Spleen (tissue), 13 donors: ENCODE measurements around the gene TMEM50A. TPM values are rescaled to one million over a fixed set of nuclear protein-coding genes. Genes with fewer than 3 reads are reported as not detected.
"Not testable (repeated sequence)": the region's sequence is repeated elsewhere in the genome, so short reads cannot be mapped to it uniquely, and the experiment has no call there.

Source experiments
- DNase-seq: peaks from one replicate; pipeline ENCODE4 v3.0.0-alpha.2; 2020
- H3K27ac ChIP-seq, 8 donors: fragments of 200-600 bp; sonication (generic) in 7 of 8; 1 replicate in 4 of 8; 2 replicates in 4 of 8; pipeline versions ENCODE4 v1.5.0 to v1.8.0; 2016 to 2021; ENCODE audit warnings: inconsistent platforms in 4 of 8, mild to moderate bottlenecking in 4 of 8, moderate library complexity in 1 of 8
- H3K27me3 ChIP-seq, 7 donors: fragments of 200-600 bp; sonication (generic) in 6 of 7; replicated peaks in 1 of 7; 1 replicate in 4 of 7; 2 replicates in 3 of 7; pipeline versions ENCODE4 v1.5.0 to v1.8.0; 2016 to 2021; ENCODE audit warnings: inconsistent platforms in 3 of 7, mild to moderate bottlenecking in 1 of 7
- H3K36me3 ChIP-seq, 6 donors: fragments of 200-600 bp; sonication (generic) in 5 of 6; 1 replicate in 4 of 6; 2 replicates in 2 of 6; pipeline versions ENCODE4 v1.5.0 to v1.8.0; 2016 to 2021; ENCODE audit warnings: inconsistent platforms in 2 of 6
- H3K4me1 ChIP-seq, 6 donors: fragments of 200-600 bp; sonication (generic) in 5 of 6; 1 replicate in 3 of 6; 2 replicates in 3 of 6; pipeline versions ENCODE4 v1.5.0 to v1.8.0; 2016 to 2021; ENCODE audit warnings: inconsistent platforms in 3 of 6
- H3K4me3 ChIP-seq, 8 donors: fragments of 200-600 bp; sonication (generic) in 7 of 8; 1 replicate in 4 of 8; 2 replicates in 4 of 8; pipeline versions ENCODE4 v1.5.0 to v1.8.0; 2016 to 2021; ENCODE audit warnings: inconsistent platforms in 4 of 8, mild to moderate bottlenecking in 4 of 8, moderate library complexity in 2 of 8
- H3K9me3 ChIP-seq, 8 donors: fragments of 200-600 bp; sonication (generic) in 7 of 8; 1 replicate in 4 of 8; 2 replicates in 4 of 8; pipeline versions ENCODE4 v1.5.0 to v1.8.0; 2016 to 2021; ENCODE audit warnings: inconsistent platforms in 4 of 8
- CTCF ChIP-seq, 11 experiments: fragments of 200-600 bp in 7 of 11; fragments of 450-650 bp in 4 of 11; sonication (generic) in 4 of 11; IDR thresholded peaks in 8 of 11; conservative IDR thresholded peaks in 3 of 11; 1 replicate in 7 of 11; 2 replicates in 4 of 11; pipeline versions ENCODE4 v1.4.0 to v1.8.0; 2016 to 2021; ENCODE audit warnings: antibody characterized with exemption in 11 of 11, inconsistent platforms in 4 of 11, mild to moderate bottlenecking in 1 of 11
- POLR2A ChIP-seq, 3 donors: fragments of 450-650 bp; IDR thresholded peaks; one replicate each; pipeline ENCODE4 v1.5.1; 2017; ENCODE audit warnings: antibody characterized with exemption in 3 of 3, mild to moderate bottlenecking in 1 of 3
- POLR2AphosphoS5 ChIP-seq, 3 donors: sonication (generic); formaldehyde crosslinking; IDR thresholded peaks; one replicate each; pipeline ENCODE4 v1.5.1; 2017; ENCODE audit warnings: antibody characterized with exemption in 3 of 3
- WGBS, 5 donors: extraction: QIAGEN DNeasy Blood & Tissue Kit in 3 of 5; methylation state at CpG; one replicate each; pipeline versions ENCODE4 v1.1.5 to v1.1.7; 2013 to 2018; 5-methylcytosine and 5-hydroxymethylcytosine counted together
- intact Hi-C: fragments of 100-400 bp; cut with DNase I; formaldehyde crosslinking; loops from one replicate; pipeline ENCODE4 v1.15.0; 2023; ENCODE audit warnings: low total_unique reads
- long read RNA-seq, 2 donors: transcript quantifications; one replicate each; lab custom pipeline, GENCODE V29; 2026
- polyA plus RNA-seq, 3 donors: library from polyadenylated mRNA; stranded (reverse); fragments of 200-250 nt; gene quantifications; one replicate each; pipeline ENCODE4 v1.2.1, GENCODE V29; 2013
- total RNA-seq, 7 donors: library from RNA; depleted of rRNA in 3 of 7; stranded (reverse); fragments of >200 nt in 3 of 7; fragmentation: NEBNext Ultra II Directional in 4 of 7; extraction: Animal tissue kit (Norgen Biotek cat#: 25700) in 4 of 7; gene quantifications; one replicate each; pipeline versions ENCODE4 v1.1.0 to v1.2.1, GENCODE V29; 2016 to 2021
- donor health status: healthy with polysubstance abuse.
- donor health status: DM: no; HTN: no; CAD: no; lungs with moderate emphysema.
- donor health status: DM: no; HTN: no; CAD: no.
- donor health status: Bipolar disorder and iron deficiency.
- donor health status: healthy.
- donor health status: DM: no; HTN: no; CAD: no.
- donor health status: DM: yes; HTN: yes; CAD: no.

Gene TMEM50A
- total RNA-seq = 100 to 1,000 TPM in 1 of 7 donors, 10 to 100 TPM in 6; 74.2 to 108 (median 85.1) TPM
- 10 to 100 TPM; 44.1 to 75.8 (median 47.1) TPM for polyA plus RNA-seq
- long read RNA-seq, donor 1, transcript TMEM50A-201 (7 exons, 2,683 nt) = major isoform, 25 of 27 reads
- long read RNA-seq, donor 1, partial matches to known transcripts = 0 of 27 reads
- long read RNA-seq, donor 1, other reads (novel, unspliced or antisense) = 0 of 27 reads
- long read RNA-seq, donor 2, transcript TMEM50A-201 (7 exons, 2,683 nt) = major isoform, 32 of 35 reads
- long read RNA-seq, donor 2, partial matches to known transcripts = 0 of 35 reads
- long read RNA-seq, donor 2, other reads (novel, unspliced or antisense) = 0 of 35 reads

DNA sequence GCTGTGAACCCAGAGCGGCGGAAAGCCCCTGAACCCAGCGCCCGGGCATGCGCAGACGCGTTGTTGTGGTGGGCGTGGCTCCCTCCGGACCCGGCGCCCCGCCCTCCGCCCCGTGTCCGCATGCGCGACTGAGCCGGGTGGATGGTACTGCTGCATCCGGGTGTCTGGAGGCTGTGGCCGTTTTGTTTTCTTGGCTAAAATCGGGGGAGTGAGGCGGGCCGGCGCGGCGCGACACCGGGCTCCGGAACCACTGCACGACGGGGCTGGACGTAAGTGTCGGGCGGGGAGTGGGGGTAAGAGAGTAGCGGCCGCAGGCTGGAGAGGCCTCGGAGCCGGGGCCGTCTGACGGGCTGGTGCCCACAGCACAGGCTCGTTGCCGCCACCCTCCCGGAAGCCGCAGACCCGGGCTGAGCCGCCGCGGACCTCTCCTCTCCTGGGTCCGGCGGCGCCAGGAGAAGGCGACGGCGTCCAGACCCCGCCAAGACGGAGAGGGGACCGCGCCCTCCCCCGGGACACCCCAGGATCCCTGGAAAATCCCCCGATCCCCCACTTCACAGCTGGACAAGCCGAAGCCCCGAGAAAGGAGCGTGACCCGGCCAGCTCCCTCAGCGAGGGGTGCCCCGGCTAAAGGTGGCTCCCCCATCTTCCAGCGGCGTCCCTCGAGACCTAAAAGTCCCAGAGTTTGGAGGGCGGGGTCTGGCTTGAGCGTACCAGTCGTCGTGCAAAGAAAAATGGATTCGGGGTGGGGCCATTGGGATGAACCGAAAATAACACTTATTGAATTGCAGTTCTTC is at the start of gene TMEM50A:
TSS of gene TMEM50A (plus strand) at position 147 of the 794 bp plus-strand sequence. CDS start 2,153 bp downstream, outside the sequence.
- DNase-seq = peak; percentile 95
- Histone ChIP-seq H3K27me3 (no peaks in the 10 kb centered on the region), H3K36me3 (peaks cover 0 to 21% (median 3%) of the 10 kb centered on the region in 6 donors), H3K27ac (peak within 1 kb of the TSS; percentile 92 to 99 (median 99)), H3K4me1 (peaks cover 19 to 58% (median 32%) of the 10 kb centered on the region in 6 donors), H3K9me3 (no peaks in the 10 kb centered on the region), H3K4me3 (peak within 1 kb of the TSS; percentile 74 to 98 (median 88))
- 0% methylated on average over 32 to 71 of the region's 75 CpGs for WGBS, 5 donors
- intact Hi-C loops = no loop called here
- TF ChIP-seq CTCF (IDR thresholded peaks at IDR 0.05 in 8 of 11, conservative IDR thresholded peaks at IDR 0.05 in 3 of 11) (peak in 1 of 11 experiments; percentile 18), POLR2AphosphoS5 (IDR thresholded peaks at IDR 0.05) (peak; percentile 97 to 98 (median 97)), POLR2A (IDR thresholded peaks at IDR 0.05) (peak; percentile 16 to 71 (median 67))

DNA sequence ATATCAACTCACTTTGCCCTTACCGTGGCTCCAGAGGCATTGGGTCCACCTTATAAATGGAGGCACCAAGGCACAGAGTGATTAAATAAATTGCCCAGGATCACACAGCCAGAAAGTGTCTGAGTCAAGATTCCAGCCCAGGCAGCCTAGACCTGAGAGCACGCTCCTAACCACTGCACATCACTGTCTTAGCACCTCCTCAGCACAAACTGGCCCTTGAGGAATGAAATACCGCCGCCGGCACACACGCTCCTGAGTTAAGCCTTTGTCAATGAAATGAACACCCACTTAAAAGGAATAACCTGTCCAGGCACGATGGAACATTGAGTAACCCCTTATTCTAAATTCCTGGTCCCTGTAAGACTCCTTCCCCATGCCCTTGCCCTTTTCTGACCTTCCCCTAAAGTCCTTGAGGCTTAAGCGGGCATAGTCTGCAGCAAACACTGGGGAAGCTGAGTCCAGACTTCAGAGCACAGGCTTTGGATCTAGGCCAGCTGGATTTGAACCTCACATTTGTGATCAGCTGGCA is 49.5 kb upstream of the TMEM50A start:
- DNase-seq, H3K4me3 ChIP-seq, H3K4me1 ChIP-seq, H3K27me3 ChIP-seq, H3K36me3 ChIP-seq, H3K9me3 ChIP-seq, intact Hi-C loops, H3K27ac ChIP-seq: not testable (repeated sequence)
- WGBS, 5 donors = 74 to 91% (median 80%) methylated on average over 1 to 3 of the region's 8 CpGs

GRCh38 chr1:25290043-25290442 is 48.1 kb upstream of the TMEM50A start:
- intact Hi-C loops = not testable (repeated sequence)
- WGBS, 5 donors = 26 to 41% (median 34%) methylated on average over 5 of the region's 6 CpGs; no CpG with 5 or more reads in 1 of the 5 donors

DNA sequence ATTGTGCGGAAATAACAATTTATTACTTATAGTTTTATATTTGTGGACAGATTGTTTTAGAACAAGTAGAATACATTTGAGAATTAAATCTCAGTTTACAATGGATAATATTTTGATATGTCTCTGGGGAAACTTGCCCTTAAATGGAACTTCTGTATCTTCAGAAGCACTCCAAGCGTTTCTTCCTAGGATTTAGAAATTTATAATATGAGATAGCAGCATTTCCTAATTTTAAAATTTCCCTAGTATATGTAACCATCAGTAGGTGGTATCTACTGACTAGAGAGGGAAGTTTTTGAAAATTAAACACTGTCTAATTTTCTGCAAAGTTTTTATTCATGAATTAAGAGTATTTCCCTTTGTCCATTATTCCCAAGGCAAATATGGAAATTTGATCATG is 44.7 kb upstream of the TMEM50A start:
- H3K27me3 ChIP-seq, H3K36me3 ChIP-seq, H3K9me3 ChIP-seq, H3K4me3 ChIP-seq, H3K27ac ChIP-seq, intact Hi-C loops, H3K4me1 ChIP-seq, DNase-seq: not testable (repeated sequence)
- WGBS, 5 donors = 82 to 99% (median 89%) methylated on average over 2 of the region's 2 CpGs

More at GRCh38 chr1:25290043-25290442, 48.1 kb upstream of the TMEM50A start:
- not testable (repeated sequence) for H3K27ac ChIP-seq, H3K27me3 ChIP-seq, H3K36me3 ChIP-seq, H3K9me3 ChIP-seq, H3K4me1 ChIP-seq, DNase-seq, H3K4me3 ChIP-seq
- TF ChIP-seq CTCF (IDR thresholded peaks at IDR 0.05 in 8 of 11, conservative IDR thresholded peaks at IDR 0.05 in 3 of 11) = peak in 3 of 11 experiments; percentile 11 to 38 (median 32)

DNA sequence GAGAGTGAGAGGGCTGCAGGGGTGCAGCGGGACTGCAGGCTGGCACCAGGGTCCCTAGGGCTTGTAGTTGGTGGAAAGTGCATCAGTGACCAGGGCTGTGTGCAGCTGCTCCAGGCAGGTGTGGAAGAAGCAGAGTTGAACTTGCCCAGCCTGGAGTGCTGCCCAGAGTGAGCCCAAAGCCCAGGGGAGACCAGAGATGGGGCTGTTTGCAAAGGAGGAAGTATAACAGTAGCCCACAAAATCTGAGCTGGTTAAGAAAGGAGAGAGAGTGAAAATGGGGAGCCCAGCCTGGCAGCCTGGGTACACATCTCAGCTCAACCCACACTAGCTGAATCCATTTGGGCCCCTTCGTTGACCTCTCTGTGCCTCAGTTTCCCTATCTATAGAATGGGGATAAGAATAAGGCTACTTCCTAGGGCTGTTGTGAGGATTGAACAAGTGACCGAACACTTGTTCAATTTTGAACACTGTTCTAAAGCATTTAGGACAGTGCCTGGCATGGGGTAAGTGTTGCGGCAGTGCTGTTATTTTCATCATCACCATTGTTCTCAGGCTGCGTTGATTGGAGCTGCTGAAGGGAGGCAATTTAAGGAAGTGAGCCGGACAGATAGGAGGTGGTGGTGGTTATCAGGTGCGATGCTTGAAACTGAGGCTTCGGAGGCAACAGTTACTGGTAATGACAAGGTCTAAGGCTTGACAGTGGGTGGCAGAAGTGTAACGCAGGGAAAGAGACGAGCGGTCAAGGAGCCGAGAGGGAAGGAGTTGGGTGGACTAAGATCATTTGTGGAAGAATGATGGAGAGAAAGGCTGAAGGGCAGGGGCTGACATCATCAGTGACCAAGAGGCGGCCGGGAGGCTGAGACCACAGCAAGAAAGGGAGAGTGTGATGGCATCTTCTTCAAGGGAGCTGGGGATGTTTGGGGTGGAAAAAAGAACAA is 43.0 kb upstream of the TMEM50A start:
- H3K27me3 ChIP-seq, H3K4me1 ChIP-seq, H3K27ac ChIP-seq, DNase-seq, H3K9me3 ChIP-seq, H3K4me3 ChIP-seq, intact Hi-C loops, H3K36me3 ChIP-seq: not testable (repeated sequence)
- WGBS, 5 donors = 81 to 91% (median 86%) methylated on average over 5 to 7 of the region's 14 CpGs

DNA sequence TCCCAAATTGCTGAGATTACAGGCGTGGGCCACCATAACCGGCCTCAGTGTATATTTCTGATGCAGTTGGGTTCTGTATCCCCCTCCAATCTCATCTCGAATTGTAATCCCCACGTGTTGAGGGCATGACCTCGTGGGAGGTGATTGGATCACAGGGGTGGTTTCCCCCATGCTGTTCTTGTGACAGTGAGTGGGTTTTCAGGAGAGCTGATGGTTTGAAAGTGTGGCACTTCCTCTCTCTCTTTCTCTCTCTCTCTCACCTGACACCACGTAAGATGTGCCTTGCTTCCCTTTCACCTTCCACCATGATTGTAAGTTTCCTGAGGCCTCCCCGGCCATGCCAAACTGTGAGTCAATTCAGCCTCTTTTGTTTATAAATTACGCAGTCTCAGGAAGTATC is 41.6 kb upstream of the TMEM50A start:
- H3K4me1 ChIP-seq, H3K27me3 ChIP-seq, H3K4me3 ChIP-seq, H3K9me3 ChIP-seq, intact Hi-C loops, H3K27ac ChIP-seq, DNase-seq, H3K36me3 ChIP-seq: not testable (repeated sequence)
- WGBS, 5 donors = 47 to 64% (median 60%) methylated on average over 5 to 7 of the region's 8 CpGs

GRCh38 chr1:25300729-25301128 is 37.4 kb upstream of the TMEM50A start:
- H3K27ac ChIP-seq, DNase-seq, intact Hi-C loops, H3K4me3 ChIP-seq, H3K36me3 ChIP-seq, H3K9me3 ChIP-seq, H3K4me1 ChIP-seq, H3K27me3 ChIP-seq: not testable (repeated sequence)
- 91 to 95% (median 93%) methylated on average over 7 to 9 of the region's 9 CpGs for WGBS, 5 donors
